Mesenchymal stem cell (in vitro differentiated cells and primary cell): ENCODE results near the gene CA7.

ENCODE experiments used
- DNase-seq: peaks from one replicate; pipeline ENCODE4 v3.0.0-alpha.2; 2013
- H2AFZ ChIP-seq: one replicate; pipeline ENCODE4 v1.6.1; 2013; ENCODE audit warnings: low read depth, mild to moderate bottlenecking, control low read depth, inconsistent platforms, low read length, moderate library complexity
- H2AK5ac ChIP-seq: 2 replicates; pipeline ENCODE4 v1.6.1; 2013; ENCODE audit warnings: low read length, moderate library complexity, mild to moderate bottlenecking, inconsistent platforms; ENCODE audit not compliant: severe bottlenecking
- H2BK120ac ChIP-seq: one replicate; pipeline ENCODE4 v1.6.1; 2013; ENCODE audit warnings: low read depth, mild to moderate bottlenecking, inconsistent platforms, low read length, moderate library complexity
- H2BK12ac ChIP-seq, 2 experiments: one replicate each; pipeline ENCODE4 v1.6.1; 2013; ENCODE audit warnings: inconsistent platforms in 2 of 2, low read length in 2 of 2, mild to moderate bottlenecking in 2 of 2, moderate library complexity in 2 of 2, control low read depth in 1 of 2
- H2BK15ac ChIP-seq: one replicate; pipeline ENCODE4 v1.6.1; 2013; ENCODE audit warnings: mild to moderate bottlenecking, low read depth, inconsistent platforms; ENCODE audit not compliant: poor library complexity, severe bottlenecking
- H2BK5ac ChIP-seq: 2 replicates; pipeline ENCODE4 v1.6.1; 2013; ENCODE audit warnings: low read depth, mild to moderate bottlenecking, low read length, control low read depth, inconsistent platforms; ENCODE audit not compliant: poor library complexity, severe bottlenecking
- H3K14ac ChIP-seq, 2 experiments: one replicate each; pipeline ENCODE4 v1.6.1; 2013; ENCODE audit warnings: inconsistent platforms in 2 of 2, low read length in 2 of 2, control low read depth in 1 of 2, mild to moderate bottlenecking in 1 of 2, moderate library complexity in 1 of 2
- H3K18ac ChIP-seq, 2 experiments: one replicate each; pipeline ENCODE4 v1.6.1; 2013; ENCODE audit warnings: inconsistent platforms in 2 of 2, low read length in 2 of 2, control low read depth in 1 of 2, low read depth in 1 of 2, mild to moderate bottlenecking in 1 of 2
- H3K23ac ChIP-seq, 2 experiments: one replicate each; pipeline ENCODE4 v1.6.1; 2013; ENCODE audit warnings: inconsistent platforms in 2 of 2, low read length in 2 of 2, mild to moderate bottlenecking in 2 of 2, moderate library complexity in 2 of 2, control low read depth in 1 of 2
- H3K27ac ChIP-seq: 2 replicates; pipeline ENCODE4 v1.5.1; 2013; ENCODE audit warnings: mild to moderate bottlenecking, moderate library complexity, low read length, control low read depth, inconsistent platforms; ENCODE audit not compliant: poor library complexity, severe bottlenecking
- H3K27me3 ChIP-seq, 2 experiments: 2 replicates each; pipeline versions ENCODE4 v1.6.1 to v1.7.0; 2013; ENCODE audit warnings: low read length in 2 of 2, mild to moderate bottlenecking in 2 of 2, moderate library complexity in 2 of 2, control low read depth in 1 of 2, inconsistent platforms in 1 of 2; ENCODE audit not compliant: control insufficient read depth in 1 of 2, insufficient read depth in 1 of 2
- H3K36me3 ChIP-seq, 2 experiments: 2 replicates each; pipeline versions ENCODE4 v1.6.1 to v1.7.0; 2013; ENCODE audit warnings: low read length in 2 of 2, control low read depth in 1 of 2, inconsistent platforms in 1 of 2, low read depth in 1 of 2, mild to moderate bottlenecking in 1 of 2; ENCODE audit not compliant: insufficient read depth in 2 of 2, control insufficient read depth in 1 of 2
- H3K4ac ChIP-seq, 2 experiments: one replicate each; pipeline ENCODE4 v1.6.1; 2013; ENCODE audit warnings: inconsistent platforms in 2 of 2, low read length in 2 of 2, mild to moderate bottlenecking in 2 of 2, moderate library complexity in 2 of 2, control low read depth in 1 of 2, low read depth in 1 of 2
- H3K4me1 ChIP-seq: 2 replicates; pipeline ENCODE4 v1.6.1; 2013; ENCODE audit warnings: low read depth, low read length, control low read depth; ENCODE audit not compliant: control insufficient read depth, insufficient read depth
- H3K4me2 ChIP-seq: 2 replicates; pipeline ENCODE4 v1.6.1; 2013; ENCODE audit warnings: low read length, mild to moderate bottlenecking, inconsistent platforms; ENCODE audit not compliant: poor library complexity, severe bottlenecking
- H3K4me3 ChIP-seq, 2 experiments: 2 replicates each; pipeline versions ENCODE4 v1.5.1 to v1.7.0; 2013; ENCODE audit warnings: low read length in 2 of 2, mild to moderate bottlenecking in 2 of 2, control low read depth in 1 of 2, low read depth in 1 of 2; ENCODE audit not compliant: insufficient read depth in 1 of 2
- H3K79me1 ChIP-seq: replicated peaks from 2 replicates; pipeline ENCODE4 v1.6.1; 2013; ENCODE audit warnings: mild to moderate bottlenecking, control low read depth, low read length, inconsistent platforms; ENCODE audit not compliant: poor library complexity, severe bottlenecking
- H3K9ac ChIP-seq: 2 replicates; pipeline ENCODE4 v1.7.0; 2013; ENCODE audit warnings: mild to moderate bottlenecking, low read length, moderate library complexity
- H3K9me3 ChIP-seq: 2 replicates; pipeline ENCODE4 v1.7.0; 2013; ENCODE audit warnings: mild to moderate bottlenecking, low read length; ENCODE audit not compliant: control insufficient read depth
- H4K8ac ChIP-seq: one replicate; pipeline ENCODE4 v1.6.1; 2013; ENCODE audit warnings: inconsistent platforms, mild to moderate bottlenecking, low read length, moderate library complexity
- H4K91ac ChIP-seq: one replicate; pipeline ENCODE4 v1.6.1; 2013; ENCODE audit warnings: mild to moderate bottlenecking, low read length, inconsistent platforms
- WGBS: methylation state at CpG from one replicate; pipeline ENCODE4 v1.1.7; 2013; ENCODE audit warnings: mixed read lengths; 5-methylcytosine and 5-hydroxymethylcytosine counted together

The CA7 gene

GRCh38 chr16:66832661-66833305 lies 11.4 kb upstream of the CA7 start:
- Histone ChIP-seq H3K4me2 (no peak overlapping the region), H3K9ac (no peak overlapping the region), H2BK15ac (no peak overlapping the region), H2BK12ac (no peak overlapping the region), H3K18ac (no peak overlapping the region), H3K36me3 (peaks cover 2 to 7% of the 10 kb centered on the region in 2 experiments), H3K79me1 (peaks cover 6% of the 10 kb centered on the region), H3K27ac (no peak overlapping the region), H3K27me3 (peaks cover 0 to 3% of the 10 kb centered on the region in 2 experiments), H3K23ac (no peak overlapping the region), H3K14ac (no peak overlapping the region), H2BK120ac (no peak overlapping the region), H2AFZ (no peak overlapping the region), H2AK5ac (no peak overlapping the region), H4K8ac (no peak overlapping the region), H2BK5ac (no peak overlapping the region), H3K4me1 (peaks cover 7% of the 10 kb centered on the region), H3K9me3 (no peaks in the 10 kb centered on the region), H4K91ac (no peak overlapping the region), H3K4ac (no peak overlapping the region), H3K4me3 (no peak overlapping the region)
- no peak for DNase-seq
- WGBS, result 84% methylated on average over 6 of the region's 7 CpGs

DNA sequence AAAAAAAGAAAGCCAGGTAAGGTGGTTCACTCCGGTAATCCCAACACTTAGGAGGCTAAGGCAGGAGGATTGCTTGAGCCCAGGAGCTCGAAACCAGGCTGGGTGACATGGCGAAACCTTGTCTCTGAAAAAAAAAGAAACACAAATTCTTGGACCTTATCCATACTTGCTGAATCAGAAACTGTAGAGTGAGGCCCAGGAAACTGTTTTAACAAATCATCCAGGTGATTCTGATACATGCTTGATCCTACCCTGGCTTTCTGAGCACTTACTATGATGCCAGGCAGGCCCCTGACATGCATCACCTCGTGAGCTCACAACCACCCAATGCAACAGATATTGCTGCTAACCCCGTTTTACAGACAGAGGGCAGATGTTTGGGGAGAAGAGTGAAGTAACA lies 9.5 kb upstream of the CA7 start:
- H4K8ac ChIP-seq, result no peak overlapping the region
- H3K18ac ChIP-seq, result no peak overlapping the region
- no peak for DNase-seq
- no peak overlapping the region for H2BK120ac ChIP-seq
- H3K23ac ChIP-seq, result no peak overlapping the region
- H2BK5ac ChIP-seq, result no peak overlapping the region
- H3K36me3 ChIP-seq, result no peaks in the 10 kb centered on the region
- peaks cover 0 to 3% of the 10 kb centered on the region in 2 experiments for H3K27me3 ChIP-seq
- H3K4me2 ChIP-seq, result no peak overlapping the region
- 83% methylated on average over 4 of the region's 5 CpGs for WGBS
- H3K79me1 ChIP-seq, result peaks cover 1% of the 10 kb centered on the region
- no peak overlapping the region for H3K27ac ChIP-seq
- no peak overlapping the region for H3K4me3 ChIP-seq
- no peak overlapping the region for H3K4ac ChIP-seq
- no peak overlapping the region for H2AFZ ChIP-seq
- H3K9me3 ChIP-seq, result no peaks in the 10 kb centered on the region
- no peak overlapping the region for H2BK15ac ChIP-seq
- no peak overlapping the region for H3K14ac ChIP-seq
- H3K9ac ChIP-seq, result no peak overlapping the region
- H2AK5ac ChIP-seq, result no peak overlapping the region
- no peak overlapping the region for H2BK12ac ChIP-seq
- no peak overlapping the region for H4K91ac ChIP-seq
- peaks cover 2% of the 10 kb centered on the region for H3K4me1 ChIP-seq

DNA sequence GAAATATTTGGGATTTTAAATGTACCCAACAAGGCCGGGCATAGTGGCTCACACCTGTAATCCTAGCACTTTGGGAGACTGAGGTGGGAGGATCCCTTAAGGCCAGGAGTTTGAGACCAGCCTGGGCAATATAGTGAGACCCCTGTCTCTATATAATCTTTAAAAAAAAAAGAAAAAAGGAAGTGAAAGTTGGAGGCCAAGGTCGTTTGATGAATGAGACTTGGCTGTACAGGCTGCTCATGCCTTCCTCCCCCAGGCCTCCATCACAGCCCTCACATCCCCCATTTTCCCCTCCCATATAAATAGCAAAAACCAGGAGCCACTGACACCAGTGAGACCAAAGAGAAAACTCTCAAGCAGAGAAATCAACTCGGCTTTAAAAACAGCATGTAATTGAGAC lies 3.3 kb upstream of the CA7 start:
- peaks cover 0 to 5% of the 10 kb centered on the region in 2 experiments for H3K36me3 ChIP-seq
- no peaks in the 10 kb centered on the region for H3K79me1 ChIP-seq
- no peak overlapping the region for H2BK12ac ChIP-seq
- no peak overlapping the region for H3K18ac ChIP-seq
- H2AFZ ChIP-seq, result no peak overlapping the region
- H3K14ac ChIP-seq, result no peak overlapping the region
- WGBS, result 48% methylated on average over 3 of the region's 3 CpGs
- no peak overlapping the region for H2BK5ac ChIP-seq
- DNase-seq, result no peak
- no peak overlapping the region for H3K27ac ChIP-seq
- no peak overlapping the region for H4K91ac ChIP-seq
- H3K23ac ChIP-seq, result no peak overlapping the region
- H3K4me3 ChIP-seq, result no peak overlapping the region
- H4K8ac ChIP-seq, result no peak overlapping the region
- H3K4ac ChIP-seq, result no peak overlapping the region
- no peak overlapping the region for H2AK5ac ChIP-seq
- H2BK15ac ChIP-seq, result no peak overlapping the region
- peaks cover 30 to 48% of the 10 kb centered on the region in 2 experiments for H3K27me3 ChIP-seq
- H3K9ac ChIP-seq, result no peak overlapping the region
- H2BK120ac ChIP-seq, result no peak overlapping the region
- H3K4me2 ChIP-seq, result no peak overlapping the region
- H3K9me3 ChIP-seq, result no peaks in the 10 kb centered on the region
- H3K4me1 ChIP-seq, result peaks cover 20% of the 10 kb centered on the region

- H2AK5ac ChIP-seq, result no peak overlapping the region
These were observed 2.8 kb upstream of the CA7 start for GRCh38 chr16:66841366-66841765.

More at GRCh38 chr16:66841366-66841765, 2.8 kb upstream of the CA7 start:
- Histone ChIP-seq H4K91ac (no peak overlapping the region), H3K9me3 (no peaks in the 10 kb centered on the region), H3K27me3 (peaks cover 35 to 53% of the 10 kb centered on the region in 2 experiments), H3K23ac (no peak overlapping the region), H3K4me2 (no peak overlapping the region), H2BK12ac (no peak overlapping the region), H3K9ac (no peak overlapping the region), H3K18ac (no peak overlapping the region), H2BK15ac (no peak overlapping the region), H3K79me1 (no peaks in the 10 kb centered on the region), H2AFZ (no peak overlapping the region), H3K4me1 (peaks cover 21% of the 10 kb centered on the region), H3K36me3 (peaks cover 0 to 5% of the 10 kb centered on the region in 2 experiments), H3K27ac (no peak overlapping the region), H3K4me3 (no peak overlapping the region), H2BK120ac (no peak overlapping the region), H2BK5ac (no peak overlapping the region), H3K14ac (no peak overlapping the region), H3K4ac (no peak overlapping the region), H4K8ac (no peak overlapping the region)
- DNase-seq, result no peak
- WGBS, result 91% methylated on average over 4 of the region's 4 CpGs
